ENCODE data around the gene MAD2L1BP.

Gene MAD2L1BP

GRCh38 chr6:43665376-43665775, 29.7 kb downstream of the MAD2L1BP start:
- in situ Hi-C loops (cut with HindIII; ENCODE audit: low sequenced_read_pairs): no loop called here

DNA sequence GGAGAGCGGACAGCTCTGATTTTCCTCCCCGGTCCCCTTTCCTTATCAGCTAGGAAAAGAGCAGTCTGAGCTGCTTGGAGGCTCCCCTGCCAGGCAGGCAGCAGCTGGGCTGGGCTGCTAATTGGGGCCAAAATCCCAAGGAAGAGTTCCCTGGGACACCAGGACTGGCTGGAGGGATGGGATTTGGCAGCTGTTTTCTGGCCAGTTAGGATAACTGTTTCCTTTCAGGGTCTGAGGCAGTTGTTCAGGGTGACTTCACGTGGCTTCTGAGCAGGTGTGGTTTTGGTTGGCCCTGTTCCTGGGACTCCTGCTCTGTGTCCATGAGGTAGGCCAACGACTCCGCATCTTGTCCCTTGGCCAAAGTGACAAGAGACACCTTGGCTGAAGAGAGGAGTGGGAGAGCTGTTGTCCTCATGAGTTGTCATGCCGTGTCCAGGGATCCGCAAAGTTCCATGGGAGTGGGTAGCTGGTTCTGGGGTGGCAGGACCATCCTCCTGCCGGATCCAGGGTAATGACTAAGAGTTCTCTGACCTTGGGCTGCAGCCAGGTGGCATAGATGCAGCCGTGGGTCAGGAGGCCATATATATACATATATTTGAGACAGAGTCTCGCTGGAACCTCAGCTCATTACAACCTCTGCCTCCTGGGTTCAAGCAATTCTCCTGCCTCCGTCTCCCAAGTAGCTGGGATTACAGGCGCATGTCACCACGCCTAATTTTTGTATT, 30.7 kb downstream of the MAD2L1BP start:
- in situ Hi-C loops (cut with HindIII; ENCODE audit: low sequenced_read_pairs): no loop called here

- in situ Hi-C loops (cut with HindIII; ENCODE audit: low sequenced_read_pairs): no loop called here
Measured at GRCh38 chr6:43667245-43668150, 31.9 kb downstream of the MAD2L1BP start.

- in situ Hi-C loops (cut with HindIII; ENCODE audit: low sequenced_read_pairs): no loop called here
Measured at GRCh38 chr6:43668151-43669028, 32.8 kb downstream of the MAD2L1BP start.

DNA sequence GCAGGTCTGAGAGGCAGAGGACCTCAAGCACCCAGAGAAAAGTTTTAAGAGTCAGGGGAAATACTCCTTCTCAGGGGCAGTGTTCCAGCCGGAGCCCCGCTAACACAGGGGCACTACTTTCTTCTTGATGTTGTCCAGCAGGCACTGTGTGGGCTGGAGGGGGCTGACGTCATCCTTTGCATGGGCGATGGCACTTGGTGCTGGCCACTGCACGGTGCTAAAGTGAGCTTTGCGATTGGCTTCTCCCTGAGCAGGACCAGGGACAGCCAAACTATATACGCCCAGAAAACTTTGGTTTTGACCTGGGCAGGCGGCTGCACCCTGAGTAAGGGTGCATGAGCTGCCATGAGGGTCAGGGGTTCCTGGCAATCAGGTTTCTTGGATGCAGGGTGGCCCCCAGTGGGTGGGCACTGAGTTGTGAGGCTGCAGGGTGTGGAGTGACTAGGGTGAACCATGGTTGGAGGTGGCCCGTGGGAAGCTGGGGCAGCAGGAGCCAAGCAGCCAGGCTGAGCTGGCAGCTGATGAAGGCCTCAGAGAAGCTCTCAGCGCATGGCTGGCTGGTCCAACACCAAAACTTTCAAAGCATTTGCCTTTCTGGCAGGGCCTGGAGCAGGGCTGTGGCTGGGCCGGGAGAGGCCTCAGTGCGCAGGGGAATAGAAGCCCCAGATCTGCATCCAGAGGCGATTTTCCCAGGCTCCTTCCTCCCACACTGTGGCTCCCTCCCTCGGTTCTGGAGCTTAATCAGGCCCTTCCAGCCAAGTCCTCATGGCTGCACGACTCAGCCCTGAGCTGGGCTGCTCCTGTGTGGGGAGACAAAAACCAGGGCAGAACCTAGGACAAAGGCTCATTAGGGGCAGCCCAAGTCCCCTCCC, 33.6 kb downstream of the MAD2L1BP start:
- in situ Hi-C loops (cut with HindIII; ENCODE audit: low sequenced_read_pairs): no loop called here

DNA sequence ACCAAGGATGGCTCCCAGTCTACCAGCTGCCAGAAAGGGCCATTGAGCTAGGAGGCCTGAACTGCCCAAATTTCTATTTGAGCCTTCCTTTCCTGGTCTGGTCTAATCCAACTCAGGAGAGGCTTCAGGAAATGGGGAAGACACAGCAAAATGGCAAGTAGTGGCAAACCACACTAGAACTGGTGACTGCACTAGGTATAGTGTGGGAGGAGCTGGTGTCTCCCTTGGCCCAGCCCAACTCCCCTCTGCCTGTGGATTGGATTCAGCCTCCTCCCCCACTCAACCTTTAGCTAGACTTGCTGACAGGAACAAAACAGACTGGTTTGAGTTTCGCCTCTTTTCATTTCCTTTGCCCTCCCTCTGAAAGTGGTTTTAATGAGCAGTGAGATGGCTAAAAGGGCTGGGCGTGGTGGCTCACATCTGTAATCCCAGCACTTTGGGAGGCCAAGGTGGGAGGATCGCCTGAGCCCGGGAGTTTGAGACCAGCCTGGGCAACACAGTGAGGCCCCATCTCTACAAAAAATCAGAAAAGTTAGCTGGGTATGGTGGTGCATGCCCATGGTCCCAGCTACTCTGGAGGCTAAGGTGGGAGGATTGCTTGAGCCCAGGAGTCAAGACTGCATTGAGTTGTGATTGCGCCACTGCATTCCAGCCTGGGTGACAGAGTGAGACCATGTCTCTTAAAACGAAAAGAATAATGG, 34.4 kb downstream of the MAD2L1BP start:
- in situ Hi-C loops (cut with HindIII; ENCODE audit: low sequenced_read_pairs): loop anchor here (5.0 kb wide), 1 partner anchor 78 kb away; no protein-coding TSS in a partner anchor

DNA sequence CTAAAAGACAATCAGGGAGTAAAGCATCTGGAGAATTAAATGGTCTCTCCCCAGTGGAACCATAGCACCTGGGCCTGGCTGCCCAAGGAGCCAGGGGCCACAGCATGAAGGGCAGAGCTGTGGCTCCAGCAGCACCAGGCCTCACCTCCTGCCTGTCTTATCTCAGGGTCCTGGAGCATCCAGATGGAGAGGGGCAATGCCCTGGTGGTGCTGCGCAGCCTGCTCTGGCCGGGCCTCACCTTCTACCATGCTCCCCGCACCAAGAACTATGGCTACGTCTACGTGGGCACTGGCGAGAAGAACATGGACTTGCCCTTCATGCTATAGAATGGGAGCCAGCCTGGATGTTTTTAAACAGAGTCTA, 35.0 kb downstream of the MAD2L1BP start:
- in situ Hi-C loops (cut with HindIII; ENCODE audit: low sequenced_read_pairs): loop anchor here (5.0 kb wide), 1 partner anchor 78 kb away; no protein-coding TSS in a partner anchor

DNA sequence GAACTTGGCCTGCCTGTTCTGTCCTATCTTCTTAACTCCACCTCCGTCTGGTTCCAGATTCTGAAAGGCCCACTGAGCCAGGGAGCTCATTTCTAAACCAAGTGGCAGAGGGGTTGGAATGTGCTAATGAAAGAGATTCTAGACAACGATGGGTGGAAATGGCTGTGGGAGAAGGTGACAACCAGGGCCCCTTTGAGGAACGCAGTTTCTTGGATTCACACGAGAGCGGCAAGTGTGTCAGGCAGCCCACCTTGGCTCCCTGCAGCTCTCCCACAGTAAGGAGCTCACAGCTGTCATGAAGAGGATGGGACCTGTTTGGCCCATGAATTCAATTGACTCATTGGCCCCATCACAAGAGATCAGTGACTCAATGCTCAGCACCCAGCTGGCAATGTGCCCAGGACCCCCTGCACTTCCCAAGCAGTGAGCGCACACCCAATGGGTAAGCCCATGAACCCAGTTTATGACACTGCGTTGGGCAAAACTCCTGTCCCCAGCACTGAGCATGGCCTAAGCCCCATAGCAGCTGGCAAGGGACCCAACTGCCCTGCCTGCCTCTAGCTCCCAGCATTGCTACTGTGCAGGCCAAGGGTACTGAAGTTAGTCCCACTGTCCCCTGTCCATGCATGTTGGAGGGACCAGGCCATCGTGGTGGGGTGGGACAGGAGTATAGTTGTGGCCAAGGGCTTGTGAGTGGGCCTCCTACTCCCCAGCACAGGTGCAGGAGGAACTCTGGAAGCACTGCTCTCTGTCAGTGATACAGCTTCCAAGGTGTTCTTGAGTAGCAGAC, 35.6 kb downstream of the MAD2L1BP start:
- in situ Hi-C loops (cut with HindIII; ENCODE audit: low sequenced_read_pairs): loop anchor here (5.0 kb wide), 1 partner anchor 79 kb away; no protein-coding TSS in a partner anchor

- in situ Hi-C loops (cut with HindIII; ENCODE audit: low sequenced_read_pairs): loop anchor here (5.0 kb wide), 1 partner anchor 80 kb away; no protein-coding TSS in a partner anchor
Measured at GRCh38 chr6:43671801-43672690, 36.4 kb downstream of the MAD2L1BP start.

GRCh38 chr6:43673444-43674084, 37.9 kb downstream of the MAD2L1BP start:
- in situ Hi-C loops (cut with HindIII; ENCODE audit: low sequenced_read_pairs): loop anchor here (5.0 kb wide), 1 partner anchor 81 kb away; no protein-coding TSS in a partner anchor

DNA sequence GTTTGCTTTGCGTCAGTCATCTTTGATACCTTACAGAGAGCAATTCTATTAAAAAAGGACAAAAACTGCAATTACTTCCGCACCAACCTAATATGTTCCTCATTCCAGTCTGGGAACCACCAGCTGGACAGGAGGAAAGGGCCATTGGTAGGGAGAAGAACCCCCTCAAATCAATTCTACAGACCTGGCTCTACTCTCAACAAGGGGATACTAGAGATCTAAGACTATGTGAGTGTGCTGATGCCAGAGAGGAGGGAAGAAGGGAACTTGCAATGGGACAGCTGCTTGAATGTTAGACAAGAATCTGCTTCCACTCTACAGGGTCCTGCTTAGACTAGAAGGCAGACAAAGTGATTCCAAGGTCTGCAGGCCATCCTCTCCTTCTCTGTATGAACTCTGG, 38.7 kb downstream of the MAD2L1BP start:
- in situ Hi-C loops (cut with HindIII; ENCODE audit: low sequenced_read_pairs): loop anchor here (5.0 kb wide), 1 partner anchor 82 kb away; no protein-coding TSS in a partner anchor

DNA sequence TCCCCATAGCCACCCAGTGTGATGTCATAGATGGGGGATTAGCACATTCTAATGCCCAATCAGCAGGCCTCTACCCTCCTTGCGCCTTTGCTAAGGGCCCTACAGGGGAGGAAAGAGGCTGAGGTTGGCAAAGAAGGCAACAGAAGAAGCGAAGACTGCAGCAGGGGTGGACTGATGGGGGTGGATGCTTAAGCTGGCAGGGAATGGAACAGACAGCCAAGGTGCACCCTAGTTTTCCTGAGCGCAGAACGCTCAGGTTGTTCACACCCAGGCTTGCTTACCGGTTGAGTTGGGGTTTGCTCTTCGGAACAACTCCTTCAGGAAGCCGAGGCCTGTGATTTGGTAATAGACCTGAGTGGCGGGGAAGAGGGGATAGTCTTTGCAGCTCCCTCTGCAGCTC, 39.3 kb downstream of the MAD2L1BP start:
- in situ Hi-C loops (cut with HindIII; ENCODE audit: low sequenced_read_pairs): loop anchor here (5.0 kb wide), 1 partner anchor 83 kb away; no protein-coding TSS in a partner anchor

DNA sequence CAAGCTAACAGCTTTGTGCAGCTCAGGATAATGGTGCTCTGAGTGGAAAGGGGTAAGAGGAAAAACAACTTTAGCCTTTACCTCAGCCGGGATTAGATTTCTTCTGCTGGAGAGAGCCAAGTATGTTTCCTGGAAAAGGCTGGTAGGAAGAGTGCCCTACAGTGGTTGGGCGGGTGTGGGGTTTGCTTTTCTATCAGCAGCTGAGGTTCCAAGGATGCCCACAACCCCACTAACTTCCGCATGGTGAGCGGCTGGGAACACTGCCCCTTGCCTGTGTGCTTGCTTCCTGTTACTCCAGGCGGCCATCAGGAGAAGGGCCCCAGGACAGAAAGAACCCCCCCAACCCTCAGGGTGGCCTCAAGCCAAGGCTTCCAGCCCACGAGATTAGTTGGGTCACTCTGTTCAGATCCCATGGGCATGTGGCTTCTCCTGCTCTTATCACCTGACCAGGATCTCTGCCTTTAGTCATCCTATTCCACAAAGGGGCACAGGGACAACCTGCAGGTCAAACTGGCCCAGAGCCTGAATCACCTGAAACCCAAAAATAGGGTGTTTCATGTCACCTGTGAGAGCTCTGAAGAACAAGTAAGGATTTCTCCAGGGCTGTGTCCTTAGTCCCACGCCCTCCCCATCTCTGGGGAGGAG, 41.4 kb downstream of the MAD2L1BP start:
- in situ Hi-C loops (cut with HindIII; ENCODE audit: low sequenced_read_pairs): no loop called here

GRCh38 chr6:43677759-43678158, 42.1 kb downstream of the MAD2L1BP start:
- in situ Hi-C loops (cut with HindIII; ENCODE audit: low sequenced_read_pairs): no loop called here

GRCh38 chr6:43678341-43678740, 42.7 kb downstream of the MAD2L1BP start:
- in situ Hi-C loops (cut with HindIII; ENCODE audit: low sequenced_read_pairs): no loop called here

GRCh38 chr6:43679057-43679456, 43.4 kb downstream of the MAD2L1BP start:
- in situ Hi-C loops (cut with HindIII; ENCODE audit: low sequenced_read_pairs): no loop called here

Data from endothelial cell of hepatic sinusoid (primary cell).